Psoas muscle (tissue), 8 donors: ENCODE results near the gene ELF5. TPM values are rescaled to one million over a fixed set of nuclear protein-coding genes. Genes with fewer than 3 reads are reported as not detected.
A peak's percentile ranks its signal among the peaks of the same experiment; 100 is the strongest.

Experiments
- ATAC-seq, 4 donors: fragments of 200-7000 bp; cut with Tn5 transposase; one replicate each; pipeline ENCODE4 v1.9.1; 2020; ENCODE audit warnings: moderate library complexity in 3 of 4, mild to moderate bottlenecking in 2 of 4
- DNase-seq, 2 donors: peaks; one replicate each; pipeline ENCODE4 v3.0.0-alpha.2; 2020
- H3K27ac ChIP-seq: fragments of 200-600 bp; one replicate; pipeline ENCODE4 v1.8.0; 2022
- H3K27me3 ChIP-seq, 3 donors: fragments of 200-600 bp in 1 of 3; one replicate each; pipeline versions ENCODE4 v1.6.1 to v1.8.0; 2013 to 2022; ENCODE audit warnings: low read length in 2 of 3, mild to moderate bottlenecking in 2 of 3, moderate library complexity in 1 of 3; ENCODE audit not compliant: insufficient read depth in 3 of 3
- H3K36me3 ChIP-seq, 2 donors: fragments of 200-600 bp in 1 of 2; one replicate each; pipeline versions ENCODE4 v1.6.1 to v1.8.0; 2013 to 2022; ENCODE audit warnings: low read depth in 1 of 2, mild to moderate bottlenecking in 1 of 2, moderate library complexity in 1 of 2; ENCODE audit not compliant: insufficient read depth in 1 of 2
- H3K4me1 ChIP-seq: fragments of 200-600 bp; one replicate; pipeline ENCODE4 v1.8.0; 2022
- H3K4me3 ChIP-seq: fragments of 200-600 bp; one replicate; pipeline ENCODE4 v1.8.0; 2022; ENCODE audit warnings: mild to moderate bottlenecking
- H3K9me3 ChIP-seq: fragments of 200-600 bp; one replicate; pipeline ENCODE4 v1.8.0; 2022
- WGBS, 3 donors: extraction: QIAGEN DNeasy Blood & Tissue Kit; methylation state at CpG; one replicate each; pipeline versions ENCODE4 v1.1.6 to v1.1.7; 2013; 5-methylcytosine and 5-hydroxymethylcytosine counted together
- intact Hi-C, 2 donors: fragments of 100-400 bp; cut with DNase I; formaldehyde crosslinking; loops; one replicate each; pipeline versions ENCODE4 v1.11.0 to v1.14.2; 2022
- polyA plus RNA-seq, 3 donors: library from polyadenylated mRNA; stranded (reverse); fragments of 200-250 nt; gene quantifications; one replicate each; pipeline ENCODE4 v1.2.3, GENCODE V29; 2013
- total RNA-seq, 4 donors: library from RNA; stranded (reverse); fragmentation: NEBNext Ultra II Directional in 2 of 4; extraction: Animal tissue kit (Norgen Biotek cat#: 25700) in 2 of 4; gene quantifications; one replicate each; pipeline versions ENCODE4 v1.2.1 to v1.2.4, GENCODE V29; 2021 to 2023
- TF ChIP-seq, protein P1 (sequence below): fragments of 200-600 bp; IDR thresholded peaks from one replicate; pipeline ENCODE4 v1.8.0; 2022; ENCODE audit warnings: antibody characterized with exemption
- donor health status: healthy with polysubstance abuse.
- donor health status: DM: no; HTN: no; CAD: no; lungs with moderate emphysema.
- donor health status: Bipolar disorder and iron deficiency.
- donor health status: healthy.
- donor health status: DM: yes; HTN: yes; CAD: no.
- donor health status: DM: no; HTN: no; CAD: no.
- donor health status: DM: no; HTN: no; CAD: no.
- donor health status: DM: yes; HTN: yes; CAD: no.

Gene ELF5
- total and polyA plus RNA-seq, 7 donors, result 0.01 TPM; not detected in 6

DNA sequence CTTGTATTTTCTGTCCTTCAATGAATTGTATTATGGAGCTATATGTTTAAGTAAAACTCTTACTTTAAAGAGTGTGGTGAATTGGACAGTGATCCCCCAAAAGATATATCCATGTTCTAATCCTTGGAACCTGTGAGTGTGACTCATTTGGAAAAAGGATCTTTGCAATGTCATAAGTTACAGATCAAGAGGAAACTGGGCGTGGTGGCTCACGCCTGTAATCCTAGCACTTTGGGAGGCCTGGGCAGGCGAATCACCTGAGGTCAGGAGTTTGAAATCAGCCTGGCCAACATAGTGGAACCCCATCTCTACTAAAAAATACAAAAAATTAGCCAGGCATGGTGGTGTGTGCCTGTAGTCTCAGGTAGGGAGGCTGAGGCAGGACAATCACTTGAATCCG is 36.7 kb downstream of the ELF5 start:
- peaks cover 24% of the 10 kb centered on the region for H3K4me1 ChIP-seq
- no peaks in the 10 kb centered on the region for H3K27me3 ChIP-seq
- WGBS, 3 donors, result 75 to 87% (median 85%) methylated on average over 4 of the region's 4 CpGs
- intact Hi-C loops, result no loop called here
- ATAC-seq, result no peak
- H3K9me3 ChIP-seq, result no peaks in the 10 kb centered on the region
- H3K27ac ChIP-seq, result no peak overlapping the region
- H3K4me3 ChIP-seq, result no peak overlapping the region
- no peak for DNase-seq
- TF ChIP-seq, protein P1, sequence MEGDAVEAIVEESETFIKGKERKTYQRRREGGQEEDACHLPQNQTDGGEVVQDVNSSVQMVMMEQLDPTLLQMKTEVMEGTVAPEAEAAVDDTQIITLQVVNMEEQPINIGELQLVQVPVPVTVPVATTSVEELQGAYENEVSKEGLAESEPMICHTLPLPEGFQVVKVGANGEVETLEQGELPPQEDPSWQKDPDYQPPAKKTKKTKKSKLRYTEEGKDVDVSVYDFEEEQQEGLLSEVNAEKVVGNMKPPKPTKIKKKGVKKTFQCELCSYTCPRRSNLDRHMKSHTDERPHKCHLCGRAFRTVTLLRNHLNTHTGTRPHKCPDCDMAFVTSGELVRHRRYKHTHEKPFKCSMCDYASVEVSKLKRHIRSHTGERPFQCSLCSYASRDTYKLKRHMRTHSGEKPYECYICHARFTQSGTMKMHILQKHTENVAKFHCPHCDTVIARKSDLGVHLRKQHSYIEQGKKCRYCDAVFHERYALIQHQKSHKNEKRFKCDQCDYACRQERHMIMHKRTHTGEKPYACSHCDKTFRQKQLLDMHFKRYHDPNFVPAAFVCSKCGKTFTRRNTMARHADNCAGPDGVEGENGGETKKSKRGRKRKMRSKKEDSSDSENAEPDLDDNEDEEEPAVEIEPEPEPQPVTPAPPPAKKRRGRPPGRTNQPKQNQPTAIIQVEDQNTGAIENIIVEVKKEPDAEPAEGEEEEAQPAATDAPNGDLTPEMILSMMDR, result no peak
- H3K36me3 ChIP-seq, result peaks cover 0 to 19% of the 10 kb centered on the region in 2 donors

DNA sequence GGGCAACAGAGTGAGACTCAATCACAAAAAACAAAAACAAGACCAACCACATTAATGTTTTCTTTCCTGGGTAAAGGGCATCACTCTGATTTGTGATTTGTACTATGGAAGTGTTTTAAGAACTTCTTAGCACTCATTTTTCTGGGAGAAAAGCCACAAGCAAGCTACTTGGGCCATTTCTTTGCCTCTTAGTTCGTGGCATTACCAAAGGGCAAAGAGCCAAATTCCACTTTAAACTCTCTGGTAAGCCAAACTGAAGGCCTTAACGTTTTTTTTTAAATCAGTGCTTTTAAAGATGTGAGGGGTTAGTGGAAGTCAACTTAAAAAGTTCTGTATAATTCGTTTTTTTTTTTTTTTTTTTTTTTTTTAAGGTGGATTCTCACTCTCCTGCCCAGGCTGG is 37.9 kb downstream of the ELF5 start:
- Histone ChIP-seq H3K9me3 (no peaks in the 10 kb centered on the region), H3K4me1 (peaks cover 22% of the 10 kb centered on the region), H3K36me3 (peaks cover 0 to 31% of the 10 kb centered on the region in 2 donors), H3K27ac (no peak overlapping the region), H3K27me3 (no peaks in the 10 kb centered on the region), H3K4me3 (no peak overlapping the region)
- ATAC-seq (no peak), DNase-seq (no peak)
- TF ChIP-seq, protein P1, result no peak
- 18 to 45% (median 24%) methylated on average over 3 of the region's 3 CpGs for WGBS, 3 donors
- intact Hi-C loops, result no loop called here

- H3K9me3 ChIP-seq, result no peaks in the 10 kb centered on the region
- H3K4me1 ChIP-seq, result peaks cover 13% of the 10 kb centered on the region
- no peak for DNase-seq
- no peak for ATAC-seq
- peak overlapping the region; percentile 68 for H3K27ac ChIP-seq
- WGBS, 3 donors, result 98% methylated on average over 4 of the region's 4 CpGs
- peaks cover 0 to 50% of the 10 kb centered on the region in 2 donors for H3K36me3 ChIP-seq
- H3K4me3 ChIP-seq, result no peak overlapping the region
- no peaks in the 10 kb centered on the region for H3K27me3 ChIP-seq
- TF ChIP-seq, protein P1, result no peak
- intact Hi-C loops, result loop anchor here in 1 of 2 donors (5.0 kb wide), 2 partner anchors 96 to 111 kb away; no protein-coding TSS in a partner anchor
Measured at GRCh38 chr11:34473603-34474169, 39.9 kb downstream of the ELF5 start.

GRCh38 chr11:34468209-34468841 is 45.3 kb downstream of the ELF5 start:
- TF ChIP-seq, protein P1, result peak; percentile 59
- H3K27me3 ChIP-seq, result no peaks in the 10 kb centered on the region
- peaks cover 18 to 84% of the 10 kb centered on the region in 2 donors for H3K36me3 ChIP-seq
- intact Hi-C loops, result loop anchor here in 1 of 2 donors (5.0 kb wide), 1 partner anchor 101 kb away; no protein-coding TSS in a partner anchor
- DNase-seq (no peak), ATAC-seq (peak in 3 of 4 donors; percentile 64 to 84 (median 75))
- peaks cover 12% of the 10 kb centered on the region for H3K9me3 ChIP-seq
- H3K4me3 ChIP-seq, result no peak overlapping the region
- 75 to 90% (median 84%) methylated on average over 8 of the region's 8 CpGs for WGBS, 3 donors
- H3K4me1 ChIP-seq, result no peaks in the 10 kb centered on the region
- H3K27ac ChIP-seq, result no peak overlapping the region
